SKM-1 treated with dmso at 0.1 percent for 144 hours (cell line): ENCODE data around the gene HPCA.

Experiments used
- DNase-seq: peaks from one replicate; lab custom pipeline; 2025; ENCODE audit not compliant: unreplicated experiment; lab: John Stamatoyannopoulos, UW

The HPCA gene

DNA sequence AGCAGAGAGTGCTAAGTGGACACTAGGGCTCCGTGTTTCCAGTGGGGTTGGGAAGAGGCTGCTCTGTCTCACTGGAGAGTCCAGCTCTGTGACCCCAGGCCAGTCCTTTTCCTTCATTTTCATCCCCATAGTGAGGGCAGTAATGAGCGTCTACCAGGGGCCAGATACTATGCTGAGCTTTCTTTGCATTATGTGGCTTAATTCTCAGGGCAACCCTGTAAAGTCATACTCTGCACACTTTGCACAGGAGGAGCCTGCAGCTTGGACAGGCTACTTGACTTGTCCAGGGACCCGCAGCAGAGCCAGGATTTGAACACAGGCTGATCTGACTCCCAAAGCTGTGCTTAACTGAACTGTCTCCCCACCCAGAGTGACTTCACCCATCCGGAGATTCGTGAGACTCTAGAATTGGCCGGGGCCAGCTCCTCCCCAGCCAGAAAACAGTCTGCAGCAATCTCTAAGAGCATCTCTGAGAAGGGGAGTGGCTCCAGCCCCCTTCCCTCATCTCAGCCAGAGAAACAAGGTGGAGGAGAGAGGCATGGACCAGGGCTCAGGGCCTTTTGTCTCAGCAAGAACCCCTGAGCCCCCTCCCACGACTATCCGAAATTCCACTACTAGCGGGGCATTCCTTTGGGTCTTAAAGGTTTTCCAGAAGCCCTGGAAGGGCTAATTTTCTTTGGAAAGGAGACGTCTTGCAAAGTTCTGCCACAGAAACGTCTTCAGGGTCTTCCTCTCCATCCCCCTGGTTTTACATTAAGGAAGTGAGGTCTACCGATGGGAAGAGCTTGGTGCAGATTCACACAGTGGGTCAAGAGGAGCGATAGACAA is 14.7 kb upstream of the HPCA start:
- no peak for DNase-seq

GRCh38 chr1:32872192-32872460 is 14.2 kb upstream of the HPCA start:
- no peak for DNase-seq

DNA sequence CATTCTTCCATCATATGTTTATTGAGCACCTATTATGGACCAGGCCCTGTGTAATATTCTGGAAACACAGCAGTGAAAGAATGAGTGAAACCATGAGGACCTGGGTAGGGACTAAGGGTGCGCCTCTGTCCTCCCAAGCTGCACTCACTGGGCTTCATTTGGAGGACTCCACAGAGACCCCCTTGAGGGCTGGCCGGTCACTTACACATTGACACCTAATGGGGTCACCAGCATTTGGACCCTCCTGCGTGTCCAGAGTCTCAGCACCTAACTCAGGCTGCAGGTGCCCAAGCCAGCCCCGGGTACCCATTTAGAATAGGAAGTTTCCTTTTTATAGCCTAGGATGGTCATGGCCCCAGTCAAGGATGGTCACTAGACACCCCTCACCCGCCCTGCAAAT is 12.8 kb upstream of the HPCA start:
- DNase-seq: no peak

DNA sequence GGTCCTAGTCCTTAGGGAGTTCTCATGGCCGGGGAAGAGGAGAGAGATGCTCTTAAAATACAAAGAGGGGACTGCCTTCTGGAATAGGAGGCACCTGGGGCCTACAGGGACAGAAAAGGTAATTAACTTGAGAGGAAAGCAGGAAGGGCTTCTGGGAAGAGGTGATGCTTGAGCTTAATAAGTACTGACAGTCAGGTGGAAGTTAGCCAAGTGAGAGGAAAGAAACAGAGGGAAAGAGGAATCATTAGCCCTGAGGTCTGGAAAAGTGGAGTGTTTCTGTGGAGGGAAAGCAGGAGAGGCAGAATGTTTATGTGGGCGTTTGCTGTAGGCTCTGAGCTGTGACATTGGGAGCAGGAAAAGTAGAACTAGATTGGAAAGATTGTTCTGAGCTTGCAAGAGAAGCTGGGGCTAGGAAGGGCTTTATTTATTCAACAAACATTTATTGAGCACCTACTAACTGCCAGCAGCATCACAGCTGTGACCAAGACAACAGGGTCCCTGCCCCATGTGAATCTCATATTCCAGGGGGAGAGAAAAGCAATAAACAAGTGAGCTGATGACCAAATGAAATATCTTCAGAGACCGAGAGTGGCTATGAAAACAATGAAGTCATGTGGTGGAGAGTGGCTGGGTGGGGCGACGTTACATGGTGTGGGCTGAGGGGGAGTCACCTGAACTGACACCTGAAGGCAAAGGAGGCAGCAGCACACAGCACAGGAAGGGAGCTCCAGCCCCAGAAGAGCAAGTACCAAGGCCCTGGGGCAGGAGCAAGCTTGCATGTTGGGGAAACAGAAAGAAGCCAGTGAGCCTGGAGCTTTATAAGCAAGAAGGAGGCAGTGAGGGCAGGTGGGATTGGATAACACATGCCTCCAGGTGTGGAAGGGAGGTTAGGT is 11.2 kb upstream of the HPCA start:
- DNase-seq: no peak

DNA sequence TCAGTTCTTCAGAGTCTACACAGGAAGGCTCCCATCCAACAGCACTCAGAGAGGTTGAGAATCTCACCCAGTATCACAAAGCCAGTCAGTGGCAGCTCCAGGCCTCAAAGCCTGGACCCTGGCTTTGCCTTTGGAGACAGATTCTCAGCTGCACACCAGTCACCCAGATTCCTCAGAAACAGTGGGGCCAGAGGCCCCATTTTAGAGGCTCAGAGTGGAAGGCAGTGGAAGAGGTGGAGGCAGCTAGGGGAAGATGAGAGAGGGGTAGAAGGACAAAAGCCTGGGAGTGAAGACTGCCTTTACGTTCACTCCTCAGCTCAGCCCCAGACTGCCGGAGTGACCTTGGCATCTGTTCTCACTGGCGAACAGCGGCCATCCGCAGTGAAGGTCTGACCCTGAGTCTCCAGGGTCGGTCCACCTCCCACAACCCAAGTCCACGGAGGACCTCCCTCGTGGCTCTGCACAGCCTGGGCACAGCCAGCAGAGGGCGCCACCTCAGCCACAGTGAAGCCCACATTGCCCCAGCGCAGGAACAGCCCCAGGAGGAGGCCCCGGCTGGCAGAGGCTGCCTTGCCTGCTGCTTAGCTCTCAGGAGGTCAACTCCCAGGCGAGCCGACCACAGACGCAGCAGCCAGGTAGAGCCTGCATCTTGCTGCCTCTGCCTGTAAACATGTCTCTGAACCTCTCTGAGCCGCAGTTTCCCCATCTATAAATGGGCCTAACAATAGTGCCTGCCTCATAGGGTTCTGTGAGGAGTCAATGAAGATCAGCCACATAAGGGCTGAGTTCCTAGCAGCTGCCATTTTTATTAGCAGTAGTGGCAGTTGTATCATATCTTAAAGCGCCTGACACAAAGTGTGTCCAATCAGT is 9.7 kb upstream of the HPCA start:
- peak; percentile 24 for DNase-seq

DNA sequence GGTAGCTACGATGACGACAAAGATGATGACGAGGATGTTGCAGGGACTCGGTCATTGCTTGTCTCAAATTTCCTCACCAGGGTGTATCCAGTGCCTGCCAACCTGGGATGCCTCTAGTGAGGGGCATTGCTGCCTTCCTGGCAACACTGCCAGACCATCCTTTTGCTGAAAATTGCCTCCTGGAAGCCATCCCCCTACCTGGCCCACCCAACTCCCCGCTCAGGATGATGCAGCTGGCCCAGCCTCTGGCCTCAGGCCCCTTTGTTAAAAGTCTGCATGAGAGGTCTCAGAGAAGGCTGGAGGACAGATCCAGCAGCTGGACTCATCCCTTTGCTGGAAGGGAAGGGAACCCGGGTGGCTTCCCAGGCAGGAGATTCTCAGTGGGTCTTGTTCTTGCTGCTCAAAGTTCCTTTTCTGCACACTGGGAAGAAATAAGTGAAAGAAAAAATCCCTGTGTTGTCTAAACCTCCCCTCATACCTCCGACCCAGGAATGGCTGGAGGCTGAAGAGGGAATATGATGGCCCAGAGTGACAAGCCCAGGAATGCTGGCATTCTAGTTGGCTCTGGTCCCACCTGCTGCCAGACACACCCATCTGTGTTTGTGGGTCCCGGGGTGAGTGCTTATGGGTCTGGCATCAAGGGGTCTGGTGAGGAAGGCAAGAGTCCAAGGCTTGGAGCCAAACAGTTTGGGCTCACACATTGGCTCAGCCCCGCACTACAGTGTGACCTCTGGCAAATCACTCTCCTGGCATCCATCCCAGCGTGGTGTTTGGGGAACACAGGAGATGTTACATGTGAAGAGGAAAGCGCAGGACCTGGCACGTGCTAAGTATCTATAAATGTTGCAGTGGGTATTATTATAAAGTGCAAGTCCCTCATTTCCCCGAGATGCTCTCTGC is 8.8 kb upstream of the HPCA start:
- DNase-seq: no peak

DNA sequence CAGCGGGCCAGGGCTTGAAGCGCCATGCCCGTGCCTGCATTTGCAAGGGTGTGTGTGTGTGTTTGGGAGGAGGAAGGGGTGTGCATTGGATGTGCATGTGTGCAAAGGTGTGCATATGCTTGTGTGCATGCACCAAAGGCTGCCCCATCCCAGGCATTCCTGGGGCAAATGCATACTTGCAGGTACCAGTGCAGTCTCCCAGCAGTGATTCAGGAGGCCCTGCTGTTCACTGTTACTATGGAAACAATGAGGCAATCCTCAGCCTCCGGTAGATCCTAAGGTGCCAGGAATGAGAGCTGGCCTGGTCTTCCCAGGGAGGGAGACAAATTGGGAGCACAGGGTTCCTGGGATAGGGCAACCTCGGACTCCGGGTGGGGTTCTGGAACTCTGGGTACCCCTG is 8.1 kb upstream of the HPCA start:
- no peak for DNase-seq

- DNase-seq: no peak
Measured at GRCh38 chr1:32878637-32879041, 7.7 kb upstream of the HPCA start.

DNA sequence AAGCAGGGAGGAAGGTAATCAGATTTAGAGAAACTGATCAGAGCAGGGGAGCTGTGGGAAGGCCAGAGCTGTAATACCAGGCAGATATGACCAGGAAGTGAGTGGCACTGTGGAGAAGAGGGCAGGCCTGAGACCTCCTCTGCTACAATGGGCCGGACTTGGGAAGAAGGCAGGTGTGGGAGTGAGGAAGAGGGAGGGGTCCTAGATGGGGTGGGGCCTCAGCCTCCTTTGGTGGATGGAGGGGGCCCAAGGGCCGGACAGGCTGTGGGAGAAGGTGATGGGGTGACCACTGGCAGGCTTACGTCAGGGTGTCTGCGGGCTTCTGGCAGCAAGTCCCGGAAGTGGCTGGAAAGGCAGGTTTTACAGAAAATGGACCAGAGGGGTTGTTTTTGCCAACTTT is 5.0 kb upstream of the HPCA start:
- no peak for DNase-seq

DNA sequence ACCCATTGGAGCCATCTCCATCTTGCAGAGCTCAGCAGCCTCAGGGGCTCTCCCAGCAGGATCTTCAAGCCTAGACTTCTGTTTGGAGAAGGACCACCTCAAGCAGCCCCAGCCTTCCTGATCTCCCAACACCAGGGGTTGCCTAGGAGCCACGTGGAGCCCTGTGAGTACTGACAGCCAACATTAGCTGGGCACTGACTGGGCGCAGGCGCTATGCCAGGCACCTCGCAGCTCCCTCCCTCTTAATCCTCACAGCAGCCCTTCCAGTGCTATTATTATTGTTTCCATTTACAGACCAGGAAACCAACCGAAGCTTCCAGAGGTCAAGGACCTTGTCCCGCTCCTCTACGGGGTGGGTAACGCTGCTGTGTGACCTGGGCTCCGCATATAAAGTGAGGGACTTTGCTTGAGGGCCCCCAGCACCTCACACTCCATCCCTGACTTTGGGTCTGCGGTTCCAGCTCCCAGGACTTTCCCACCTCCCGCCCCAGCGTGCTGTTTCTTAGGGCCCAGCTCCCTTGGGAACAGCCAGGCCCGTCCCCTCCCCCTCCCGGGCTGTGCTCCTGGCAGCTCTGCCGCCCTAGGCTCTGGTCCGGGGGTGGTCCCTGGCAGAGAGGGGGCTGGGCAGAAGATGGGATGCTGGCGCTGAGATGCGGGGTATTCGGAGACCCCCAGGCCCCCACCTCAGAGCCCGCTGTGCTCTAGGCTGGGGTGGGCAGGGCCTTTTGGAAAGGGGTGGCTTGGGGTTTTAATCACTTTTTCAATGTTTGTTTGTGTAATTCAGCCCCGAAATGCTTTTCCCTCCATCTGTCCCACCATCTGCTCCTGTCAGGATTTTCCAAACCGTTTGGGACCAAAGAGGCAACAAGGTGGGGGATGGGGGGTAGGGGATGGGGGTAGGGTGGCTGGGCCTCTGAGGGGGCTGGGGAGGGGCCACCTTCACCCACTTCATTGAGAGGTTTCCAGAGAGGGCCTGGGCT is 4.1 kb upstream of the HPCA start:
- no peak for DNase-seq

- DNase-seq: no peak
Measured at GRCh38 chr1:32883338-32884031, 2.8 kb upstream of the HPCA start.

DNA sequence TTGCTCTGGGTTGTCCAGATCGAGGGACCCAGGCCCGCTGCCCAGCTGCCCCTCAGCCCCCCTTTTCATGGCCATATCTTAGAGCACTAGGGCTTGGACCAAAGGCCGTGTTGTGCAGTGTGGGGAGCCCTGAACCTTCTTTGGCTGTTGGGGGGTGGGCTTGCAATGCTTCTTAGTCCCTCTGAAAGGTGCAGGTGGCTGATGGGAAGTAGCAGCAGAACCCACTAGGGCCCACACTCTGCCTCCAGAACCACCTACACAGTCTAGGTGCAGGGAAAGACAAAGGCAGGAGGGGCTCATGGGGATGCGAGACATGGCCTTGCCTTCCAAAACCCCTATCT is 2.3 kb upstream of the HPCA start:
- DNase-seq: no peak

DNA sequence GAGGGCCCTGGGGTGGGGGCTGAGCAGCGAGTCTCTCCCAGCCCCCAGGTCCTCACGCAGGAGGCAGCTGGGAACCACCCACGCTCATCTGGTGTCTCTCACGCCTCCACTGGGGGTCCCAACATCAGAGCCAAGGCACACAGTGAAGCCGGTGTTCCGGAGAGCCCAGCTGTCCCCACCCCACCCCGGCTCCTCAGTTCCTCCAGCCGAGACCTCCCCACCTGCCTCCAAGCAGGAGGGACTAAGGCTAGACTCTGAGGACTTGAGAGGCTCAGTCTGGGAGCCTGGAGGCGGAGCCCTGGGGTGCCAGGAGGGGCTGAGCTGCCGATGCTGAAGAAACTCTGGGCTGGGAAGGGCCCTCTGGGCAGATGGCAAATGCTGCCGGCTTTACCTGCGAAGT is 1.6 kb upstream of the HPCA start:
- DNase-seq: no peak

DNA sequence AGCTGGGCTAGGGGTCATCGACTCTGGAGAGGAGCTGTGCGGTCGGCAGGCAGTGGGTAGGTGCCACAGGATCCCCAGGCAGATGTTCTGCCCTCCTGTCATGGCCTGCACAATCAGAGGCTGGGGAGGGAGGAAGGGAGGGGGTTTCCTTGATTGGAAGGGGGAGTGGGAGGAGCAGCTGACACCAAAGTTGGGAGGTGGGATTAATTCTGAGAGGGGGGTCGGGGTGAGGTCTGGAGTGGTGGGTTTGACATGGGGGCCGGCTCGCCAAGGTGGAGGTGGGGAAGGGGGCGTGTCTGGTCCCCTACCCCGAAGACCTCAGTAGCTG is 651 bp upstream of the HPCA start:
- DNase-seq: no peak

- no peak for DNase-seq
Measured at GRCh38 chr1:32886828-32887414, 630 bp downstream of the HPCA start.

DNA sequence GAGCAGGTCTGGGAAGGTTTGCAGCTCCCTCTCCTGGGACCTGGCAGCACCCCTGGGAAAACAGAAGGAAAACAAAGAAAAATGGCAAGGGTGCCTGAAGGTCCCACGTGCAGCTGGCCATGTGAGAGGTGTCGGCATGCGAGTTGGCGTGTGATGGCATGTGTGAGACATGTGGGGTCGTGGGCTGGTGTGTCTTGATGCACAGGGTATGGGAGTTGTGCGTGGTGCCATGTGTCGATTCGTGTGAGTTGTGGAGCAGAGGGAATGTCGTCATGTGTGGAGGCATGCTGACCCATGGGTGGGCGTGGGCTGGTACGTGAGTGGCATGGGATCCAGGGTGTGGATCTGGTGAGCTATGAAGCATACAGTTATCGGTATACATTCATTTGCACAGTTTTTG is 1.3 kb downstream of the HPCA start:
- DNase-seq: no peak

DNA sequence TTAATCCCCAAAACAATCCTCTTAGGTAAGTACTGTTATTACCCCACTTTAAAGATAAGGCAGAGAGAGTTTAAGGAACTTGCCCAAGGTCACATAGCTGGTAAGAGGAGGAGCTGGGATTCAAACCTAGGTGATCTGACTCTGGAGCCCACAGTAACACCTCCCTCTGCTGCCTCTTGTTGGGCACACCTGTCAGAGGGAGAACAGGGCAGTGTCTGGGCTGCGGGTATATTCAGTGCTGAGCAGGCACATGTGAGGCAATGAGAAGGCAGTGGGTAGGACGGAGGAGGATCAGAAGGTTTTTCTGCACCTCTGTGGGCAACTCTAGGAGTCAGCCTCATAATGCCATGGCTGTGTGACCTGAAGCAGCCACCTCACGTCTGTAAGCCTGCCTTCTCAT is 1.8 kb downstream of the HPCA start:
- DNase-seq: no peak

GRCh38 chr1:32888677-32889420 is 2.6 kb downstream of the HPCA start:
- DNase-seq: no peak
